ENCODE measurements around the gene ZBTB11. TPM values are rescaled to one million over a fixed set of nuclear protein-coding genes. Genes with fewer than 3 reads are reported as not detected.
"Not testable (repeated sequence)": the region's sequence is repeated elsewhere in the genome, so short reads cannot be mapped to it uniquely, and the experiment has no call there.

The ZBTB11 gene
- polyA plus RNA-seq, 4 donors, result 20.7 to 25.2 (median 23.9) TPM

DNA sequence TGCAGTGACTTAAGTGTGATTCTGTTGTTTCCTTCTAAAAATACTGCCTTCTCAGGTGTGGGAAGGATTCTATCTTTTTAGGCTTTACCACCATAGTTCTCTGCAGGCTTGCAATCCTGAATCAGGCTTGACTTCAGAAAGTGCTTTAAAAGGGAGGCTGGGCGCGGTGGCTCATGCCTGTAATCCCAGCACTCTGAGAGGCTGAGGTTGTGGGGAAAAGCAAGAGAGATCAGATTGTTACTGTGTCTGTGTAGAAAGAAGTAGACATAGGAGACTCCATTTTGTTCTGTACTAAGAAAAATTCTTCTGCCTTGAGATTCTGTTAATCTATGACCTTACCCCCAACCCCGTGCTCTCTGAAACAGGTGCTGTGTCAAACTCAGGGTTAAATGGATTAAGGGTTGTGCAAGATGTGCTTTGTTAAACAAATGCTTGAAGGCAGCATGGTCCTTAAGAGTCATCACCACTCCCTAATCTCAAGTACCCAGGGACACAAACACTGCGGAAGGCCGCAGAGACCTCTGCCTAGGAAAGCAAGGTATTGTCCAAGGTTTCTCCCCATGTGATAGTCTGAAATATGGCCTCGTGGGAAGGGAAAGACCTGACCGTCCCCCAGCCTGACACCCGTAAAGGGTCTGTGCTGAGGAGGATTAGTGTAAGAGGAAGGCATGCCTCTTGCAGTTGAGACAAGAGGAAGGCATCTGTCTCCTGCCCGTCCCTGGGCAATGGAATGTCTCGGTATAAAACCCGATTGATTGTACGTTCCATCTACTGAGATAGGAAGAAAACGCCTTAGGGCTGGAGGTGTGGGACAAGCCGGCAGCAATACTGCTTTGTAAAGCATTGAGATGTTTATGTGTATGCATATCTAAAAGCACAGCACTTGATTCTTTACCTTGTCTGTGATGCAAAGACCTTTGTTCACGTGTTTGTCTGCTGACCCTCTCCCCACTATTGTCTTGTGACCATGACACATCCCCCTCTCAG is 15.0 kb upstream of the ZBTB11 start:
- not testable (repeated sequence) for DNase-seq (ENCODE audit: low read depth in 4 of 4, low spot score in 3 of 4)

DNA sequence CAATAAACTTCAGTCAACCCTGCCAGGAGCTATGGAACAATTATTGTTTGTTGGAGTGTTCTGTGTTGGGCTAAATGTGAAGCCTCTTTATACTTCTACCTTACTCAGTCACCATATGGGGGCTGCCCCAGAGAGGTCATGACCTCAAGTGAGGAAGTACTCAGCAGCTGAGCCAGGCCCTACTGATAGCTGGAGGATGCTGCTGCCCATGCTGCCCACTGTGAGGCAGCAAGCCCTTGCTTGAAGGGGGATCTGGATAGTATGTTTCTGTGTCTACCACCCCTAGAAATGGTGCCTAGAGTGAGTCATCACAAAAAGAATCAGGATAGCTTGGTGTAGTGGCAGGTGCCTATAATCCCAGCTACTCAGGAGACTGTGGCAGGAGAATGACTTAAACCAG is 14.0 kb upstream of the ZBTB11 start:
- no peak for DNase-seq (ENCODE audit: low read depth in 4 of 4, low spot score in 3 of 4)

DNA sequence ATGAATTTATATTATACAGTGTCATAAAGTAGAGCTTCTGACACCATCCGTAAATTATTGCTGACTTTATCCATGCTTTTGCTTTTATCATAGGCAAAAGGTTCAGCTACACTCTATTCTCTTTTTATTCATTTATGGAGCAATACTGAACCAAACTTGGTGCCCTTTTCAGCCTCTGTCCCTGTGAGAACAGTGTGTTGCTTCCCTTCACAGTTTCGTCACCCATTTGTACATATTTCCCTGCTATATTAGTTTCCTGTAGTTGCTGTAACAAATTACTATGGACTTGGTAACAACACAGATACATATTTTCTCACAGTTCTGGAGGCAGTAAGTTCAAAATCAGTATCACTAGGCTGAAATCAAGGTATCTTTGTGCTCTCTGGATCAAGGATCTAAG is 12.4 kb upstream of the ZBTB11 start:
- DNase-seq (ENCODE audit: low read depth in 4 of 4, low spot score in 3 of 4), result no peak

DNA sequence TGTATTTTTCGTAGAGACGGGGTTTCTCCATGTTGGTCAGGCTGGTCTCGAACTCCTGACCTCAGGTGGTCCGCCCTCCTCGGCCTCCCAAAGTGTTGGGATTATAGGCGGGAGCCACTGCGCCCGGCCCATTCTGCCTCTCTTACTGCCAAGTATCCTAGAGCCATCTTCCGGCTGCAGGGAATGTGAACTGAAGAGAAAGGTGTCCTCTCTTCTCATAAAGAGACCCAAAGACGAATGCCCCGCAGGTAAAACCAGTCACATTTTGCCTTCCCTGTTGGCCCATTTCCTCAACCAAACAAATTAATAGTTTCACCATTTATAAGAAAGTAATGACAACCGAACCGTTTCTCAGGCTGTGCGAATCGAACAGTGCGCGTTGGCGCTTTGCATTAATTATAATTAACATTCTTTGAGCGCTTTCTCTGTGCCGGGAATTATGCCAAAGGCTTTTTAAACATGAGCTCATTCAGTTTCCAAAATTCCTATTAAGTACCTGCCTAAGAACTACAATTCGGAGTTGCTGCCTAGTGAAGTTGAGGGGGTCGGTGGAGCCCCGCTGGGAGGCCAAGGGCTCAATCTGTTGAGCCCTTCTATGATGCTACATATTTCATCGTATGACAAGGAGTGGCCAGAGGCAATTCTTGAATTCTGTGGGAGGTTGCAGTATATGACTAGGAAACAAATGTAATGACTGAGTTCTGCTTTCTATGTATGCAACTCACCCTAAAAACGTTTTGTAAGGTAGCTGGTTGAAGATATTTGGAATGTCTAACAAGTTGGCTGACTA is 10.4 kb upstream of the ZBTB11 start:
- DNase-seq (ENCODE audit: low read depth in 4 of 4, low spot score in 3 of 4), result no peak

DNA sequence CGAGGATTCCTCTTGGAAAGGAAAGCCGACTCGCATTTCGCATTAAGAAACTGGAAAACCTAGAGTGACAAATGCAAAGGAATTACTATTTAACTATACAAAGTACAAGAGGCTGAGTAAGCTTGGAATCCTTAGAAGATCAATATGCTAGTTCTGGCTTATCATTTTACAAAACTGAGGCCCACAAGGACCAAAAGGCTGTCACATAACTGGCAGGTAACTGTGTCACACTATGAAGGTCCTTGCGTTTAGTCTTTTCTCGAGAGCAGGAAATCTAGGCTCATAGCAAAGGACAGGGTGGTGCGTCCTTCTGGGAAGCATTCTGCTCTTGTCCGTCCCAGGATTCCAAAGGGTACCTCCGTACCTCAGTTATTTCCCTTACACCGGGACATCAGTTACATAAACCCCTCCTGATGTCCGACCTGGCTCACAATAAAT is 9.0 kb upstream of the ZBTB11 start:
- DNase-seq (ENCODE audit: low read depth in 4 of 4, low spot score in 3 of 4), result no peak

DNA sequence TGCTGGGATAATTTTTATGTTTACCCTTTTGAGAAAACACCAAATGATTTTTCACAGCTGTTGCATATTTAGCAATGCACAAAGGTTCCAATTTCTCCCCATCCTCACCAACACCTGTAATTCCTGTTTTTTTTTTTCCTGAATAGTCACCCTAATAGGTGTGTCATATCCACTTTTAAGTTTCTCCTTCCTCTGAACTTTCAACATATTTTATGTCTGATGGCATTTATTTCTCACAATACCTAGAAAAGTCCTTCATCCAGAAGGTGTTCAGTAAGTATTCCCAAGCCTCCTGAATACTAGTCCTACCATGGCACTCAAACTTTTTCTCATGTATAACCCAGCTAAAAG is 8.1 kb upstream of the ZBTB11 start:
- DNase-seq (ENCODE audit: low read depth in 4 of 4, low spot score in 3 of 4), result no peak

DNA sequence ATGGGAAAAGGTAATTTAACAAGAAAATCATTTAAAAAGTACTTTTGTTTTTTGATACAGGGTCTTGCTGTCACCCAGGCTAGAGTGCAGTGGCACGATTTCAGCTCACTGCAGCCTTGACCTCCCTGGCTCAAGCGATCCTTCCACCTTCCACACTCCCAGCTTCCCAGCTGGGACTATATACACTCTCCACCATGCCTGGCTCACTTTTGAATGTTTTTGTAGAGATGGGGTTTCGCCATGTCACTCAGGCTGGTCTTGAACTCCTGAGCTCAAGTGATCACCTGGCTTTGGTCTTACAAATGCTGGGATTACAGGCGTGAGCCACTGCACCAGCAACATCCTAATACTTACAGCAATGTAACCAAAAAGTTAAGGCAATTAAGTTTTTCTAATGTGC is 3.5 kb upstream of the ZBTB11 start:
- DNase-seq (ENCODE audit: low read depth in 4 of 4, low spot score in 3 of 4), result no peak

DNA sequence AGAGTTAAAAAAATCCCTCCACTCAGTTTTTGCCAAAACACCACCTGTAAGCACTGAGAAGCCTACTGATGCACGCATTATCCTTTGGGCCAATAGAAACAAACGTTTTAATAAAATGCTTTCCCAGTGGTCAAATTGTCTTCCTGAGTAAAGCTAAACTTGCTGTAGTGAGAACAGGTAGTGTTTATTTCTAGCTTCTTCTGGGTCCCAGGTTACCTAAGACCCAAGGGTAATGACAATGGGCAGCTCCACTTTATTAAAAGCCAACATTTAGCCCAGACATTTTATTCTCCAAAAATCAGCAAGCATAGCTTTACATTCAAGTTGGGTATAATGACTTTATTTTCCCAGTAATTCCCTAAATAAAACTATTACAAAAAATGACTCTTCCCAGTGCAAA is 1.9 kb upstream of the ZBTB11 start:
- DNase-seq (ENCODE audit: low read depth in 4 of 4, low spot score in 3 of 4), result not testable (repeated sequence)

DNA sequence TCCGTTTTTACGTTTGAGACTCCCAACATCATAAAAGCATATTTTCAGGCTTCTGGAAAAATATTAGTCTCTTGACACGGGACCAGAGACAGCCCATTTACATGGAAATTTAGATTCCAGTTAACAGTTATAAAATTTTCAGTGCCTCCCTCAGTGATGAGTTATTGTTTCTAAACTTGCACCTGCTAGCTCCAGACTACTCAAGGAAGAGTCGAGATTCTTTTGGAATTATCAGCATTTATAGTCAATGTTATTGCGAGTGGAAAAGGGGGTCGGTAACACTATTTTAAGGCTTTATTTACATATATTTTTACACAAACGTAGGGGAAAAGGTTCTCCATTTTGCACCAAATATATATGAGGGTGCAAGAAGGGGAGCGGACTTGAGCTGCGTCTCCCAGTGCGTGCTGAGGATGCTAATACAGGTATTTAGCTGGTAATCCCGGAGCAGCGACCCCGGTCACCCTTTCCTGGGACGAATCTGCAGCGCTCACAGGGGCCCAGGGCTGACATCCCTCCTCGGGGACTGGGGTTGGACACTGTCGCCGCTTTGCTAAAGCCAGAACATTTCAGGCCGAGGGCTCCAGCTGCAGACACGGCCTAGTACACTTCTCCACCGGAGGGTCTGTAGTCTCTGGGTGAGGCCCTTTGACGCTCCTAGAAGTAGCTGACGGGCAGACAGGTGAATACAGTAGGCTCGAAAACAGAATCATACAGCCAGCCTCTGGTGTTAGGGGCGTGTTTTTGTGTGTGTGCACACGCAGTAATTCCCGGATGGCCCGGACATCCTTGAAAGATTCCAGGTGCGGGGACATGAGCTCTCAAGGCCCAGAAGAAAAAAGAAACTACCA is 729 bp upstream of the ZBTB11 start:
- DNase-seq (ENCODE audit: low read depth in 4 of 4, low spot score in 3 of 4), result no peak

DNA sequence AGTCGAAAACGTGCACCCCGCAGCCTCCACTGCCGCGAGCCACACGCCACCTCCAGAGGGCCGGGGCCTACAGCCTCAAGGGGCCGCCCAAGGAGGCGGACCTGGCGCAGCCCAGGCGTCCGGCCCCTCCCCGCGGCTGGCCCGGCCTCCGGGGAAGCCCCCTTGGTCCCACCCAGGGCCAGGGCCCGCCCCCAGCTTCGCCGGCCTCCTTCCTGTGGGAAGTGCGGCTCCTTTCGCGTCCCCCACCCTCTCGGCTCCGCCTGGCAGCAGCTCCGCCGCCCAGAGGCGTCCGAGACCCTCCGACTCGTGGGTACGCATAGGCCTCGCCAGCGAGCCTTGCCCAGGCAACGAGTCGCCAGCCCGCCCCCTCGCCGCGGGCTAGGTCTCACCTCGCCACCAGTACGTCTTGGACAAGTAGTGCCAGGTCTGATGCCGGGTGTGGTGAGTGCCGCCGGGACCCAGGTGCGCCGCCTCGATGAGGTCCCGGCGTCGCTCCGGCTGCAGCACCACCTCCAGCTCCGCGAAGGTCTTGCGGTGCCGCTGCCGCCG is 642 bp downstream of the ZBTB11 start:
- peak; percentile 88 to 92 (median 91) for DNase-seq (ENCODE audit: low read depth in 4 of 4, low spot score in 3 of 4)

DNA sequence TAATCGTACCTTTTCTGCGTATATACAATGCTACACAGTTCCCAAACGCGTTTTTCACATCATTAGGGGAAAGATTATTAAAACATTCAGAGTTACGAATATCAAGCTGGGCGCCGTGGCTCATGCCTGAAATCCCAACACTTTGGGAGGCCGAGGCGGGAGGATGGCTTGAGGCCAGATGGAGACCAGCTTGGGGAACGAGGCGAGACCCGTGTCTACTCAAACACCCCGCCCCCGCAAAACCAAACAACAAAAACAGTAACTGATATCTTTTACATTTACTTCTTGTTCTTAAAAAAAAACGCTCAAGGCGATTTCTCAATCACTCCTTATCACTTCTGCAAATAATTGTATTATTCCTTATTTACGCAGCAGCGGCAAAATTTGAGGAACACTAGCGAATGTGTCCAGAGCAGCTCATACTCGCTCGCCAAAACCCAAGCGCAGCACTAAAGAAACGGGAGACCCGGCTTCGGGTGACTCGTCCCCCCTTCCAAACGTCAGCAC is 1.2 kb downstream of the ZBTB11 start:
- DNase-seq (ENCODE audit: low read depth in 4 of 4, low spot score in 3 of 4), result no peak

DNA sequence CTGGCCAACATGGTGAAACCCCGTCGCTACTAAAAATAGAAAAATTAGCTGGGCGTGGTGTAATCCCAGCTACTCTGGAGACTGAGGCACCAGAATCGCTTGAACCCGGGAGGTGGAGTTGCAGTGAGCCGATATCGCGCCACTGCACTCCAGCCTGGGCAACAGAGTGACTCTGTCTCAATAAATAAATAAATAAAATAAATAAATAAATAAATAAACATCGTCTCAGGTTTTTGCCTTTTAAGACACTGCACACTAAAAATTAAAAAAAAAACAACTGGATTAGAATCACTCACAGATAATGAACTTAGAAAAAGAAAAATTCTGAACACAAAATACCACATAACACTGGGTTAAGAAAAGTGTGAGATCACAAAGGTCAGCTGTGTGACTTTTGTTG is 2.4 kb downstream of the ZBTB11 start:
- DNase-seq (ENCODE audit: low read depth in 4 of 4, low spot score in 3 of 4), result no peak

DNA sequence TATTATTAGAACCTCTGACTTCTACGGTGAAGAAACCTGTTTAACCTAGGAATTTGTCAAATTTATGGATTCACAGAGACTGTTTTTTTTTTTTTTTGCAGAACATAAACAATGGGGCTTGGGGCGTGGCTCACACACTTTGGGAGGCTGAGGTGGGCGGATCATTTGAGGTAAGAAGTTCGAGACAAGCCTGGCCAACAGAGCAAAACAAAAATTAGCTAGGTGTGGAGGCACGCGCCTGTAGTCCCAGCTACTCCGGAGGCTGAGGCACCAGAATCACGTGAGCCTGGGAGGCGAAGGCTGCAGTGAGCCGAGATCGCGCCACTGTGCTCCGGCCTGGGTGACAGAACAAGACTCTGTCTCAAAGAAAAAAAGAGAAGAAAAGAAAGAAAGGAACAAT is 3.0 kb downstream of the ZBTB11 start:
- no peak for DNase-seq (ENCODE audit: low read depth in 4 of 4, low spot score in 3 of 4)

DNA sequence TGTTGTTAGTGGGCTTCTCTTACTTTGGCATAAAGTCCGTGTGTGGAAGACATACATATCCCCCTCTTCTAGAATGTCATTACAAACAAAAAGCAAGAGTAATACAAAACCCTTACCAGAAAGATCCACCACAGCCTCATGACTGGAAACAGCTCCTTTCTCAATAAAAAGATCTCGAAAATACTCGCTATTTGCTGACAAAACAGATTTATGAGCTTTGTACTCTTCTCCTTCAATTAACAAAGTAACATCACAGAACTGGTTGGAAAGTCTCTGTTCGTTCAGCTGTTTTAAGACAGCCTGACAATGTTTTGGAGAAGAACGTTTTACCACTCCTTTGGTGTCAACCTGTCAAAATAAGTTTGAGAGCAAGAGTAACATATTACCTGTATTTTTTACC is 5.9 kb downstream of the ZBTB11 start:
- DNase-seq (ENCODE audit: low read depth in 4 of 4, low spot score in 3 of 4), result no peak

DNA sequence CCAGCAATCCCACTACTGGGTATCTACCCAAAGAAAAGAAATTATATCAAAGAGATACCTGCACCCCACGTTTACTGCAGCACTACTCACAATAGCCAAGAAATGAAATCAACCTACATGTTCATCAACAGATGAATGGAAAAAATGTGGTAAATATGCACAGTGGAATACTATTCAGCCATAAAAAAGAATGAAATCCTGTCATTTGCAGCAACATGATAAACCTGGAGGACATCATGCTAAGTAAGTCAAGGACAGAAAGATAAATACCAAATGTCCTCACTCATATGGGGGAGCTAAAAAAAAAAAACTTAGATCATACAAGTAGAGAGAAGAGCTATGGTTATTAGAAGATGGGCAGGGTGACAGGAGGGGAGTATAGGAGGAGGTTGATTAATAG is 9.1 kb downstream of the ZBTB11 start:
- DNase-seq (ENCODE audit: low read depth in 4 of 4, low spot score in 3 of 4), result no peak

DNA sequence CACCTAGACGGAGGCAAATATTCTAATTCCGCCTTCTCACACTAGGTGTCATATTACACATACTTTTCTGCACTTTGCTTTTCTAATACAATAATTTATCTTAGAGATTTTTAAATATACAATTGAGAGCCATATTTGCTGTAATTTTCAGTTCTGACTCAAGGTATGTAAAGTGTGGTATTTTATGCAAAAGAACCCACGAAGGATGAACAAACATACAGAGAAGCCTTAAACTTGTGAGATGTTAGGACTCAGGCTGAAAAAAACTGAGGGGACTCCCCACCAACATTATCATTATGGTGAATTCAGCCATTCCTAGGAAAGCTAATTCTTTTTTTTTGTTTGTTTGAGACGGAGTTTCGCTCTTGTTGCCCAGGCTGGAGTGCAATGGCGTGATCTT is 9.6 kb downstream of the ZBTB11 start:
- DNase-seq (ENCODE audit: low read depth in 4 of 4, low spot score in 3 of 4), result no peak

DNA sequence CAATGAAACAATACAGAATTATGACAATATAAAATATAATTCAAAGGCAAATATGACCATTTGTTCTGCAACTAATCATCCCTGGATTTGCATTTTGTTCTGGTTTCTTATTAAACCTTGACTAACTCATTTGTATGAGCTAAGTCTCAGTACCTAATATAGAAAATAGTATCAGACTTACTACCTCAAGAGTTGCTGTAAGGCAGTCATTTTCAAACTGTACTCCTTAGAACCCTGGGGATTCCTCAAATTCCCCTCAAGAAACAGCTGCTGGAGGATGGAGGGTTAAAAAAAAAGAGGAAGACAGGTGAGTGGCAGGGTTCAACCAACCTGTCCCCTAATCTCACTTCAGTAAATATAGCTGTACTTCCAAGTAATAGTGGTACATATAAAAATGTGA is 11.1 kb downstream of the ZBTB11 start:
- DNase-seq (ENCODE audit: low read depth in 4 of 4, low spot score in 3 of 4), result no peak

DNA sequence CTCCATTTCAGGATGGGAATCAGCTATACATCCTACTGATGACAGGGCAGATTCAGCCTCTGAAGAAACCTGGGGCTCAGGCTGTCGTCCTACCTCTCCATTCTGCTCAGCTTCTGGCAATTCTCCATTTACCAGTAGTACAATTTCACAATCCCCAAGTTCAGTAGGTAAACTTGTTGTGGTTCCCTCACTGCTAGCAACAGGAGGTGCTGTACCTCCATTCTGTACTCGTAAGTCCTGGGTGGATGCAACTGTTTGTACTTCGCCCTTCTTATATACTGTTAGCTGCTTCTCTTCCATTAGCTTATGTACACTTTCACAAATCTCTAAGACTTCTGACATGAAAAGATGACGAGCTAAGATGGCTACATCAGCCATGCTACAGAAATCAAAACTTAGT is 11.6 kb downstream of the ZBTB11 start:
- no peak for DNase-seq (ENCODE audit: low read depth in 4 of 4, low spot score in 3 of 4)

DNA sequence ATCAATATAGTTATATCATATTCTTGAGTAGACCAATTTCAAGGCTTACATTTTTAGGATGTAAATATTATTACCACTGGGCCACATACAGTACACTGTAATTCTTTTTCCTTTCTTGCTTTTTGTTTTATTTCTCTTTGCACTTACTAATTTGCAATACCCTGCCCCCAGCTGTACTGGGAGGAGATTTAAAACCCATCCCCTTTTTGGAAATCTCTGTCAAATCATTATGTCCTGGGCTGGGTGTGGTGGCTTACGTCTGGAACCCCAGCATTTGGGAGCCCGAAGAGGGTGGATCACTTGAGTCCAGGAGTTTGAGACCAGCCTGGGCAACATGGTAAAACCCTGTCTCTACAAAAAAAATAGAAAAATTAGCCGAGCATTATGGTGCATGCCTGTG is 16.2 kb downstream of the ZBTB11 start:
- DNase-seq (ENCODE audit: low read depth in 4 of 4, low spot score in 3 of 4), result no peak

DNA sequence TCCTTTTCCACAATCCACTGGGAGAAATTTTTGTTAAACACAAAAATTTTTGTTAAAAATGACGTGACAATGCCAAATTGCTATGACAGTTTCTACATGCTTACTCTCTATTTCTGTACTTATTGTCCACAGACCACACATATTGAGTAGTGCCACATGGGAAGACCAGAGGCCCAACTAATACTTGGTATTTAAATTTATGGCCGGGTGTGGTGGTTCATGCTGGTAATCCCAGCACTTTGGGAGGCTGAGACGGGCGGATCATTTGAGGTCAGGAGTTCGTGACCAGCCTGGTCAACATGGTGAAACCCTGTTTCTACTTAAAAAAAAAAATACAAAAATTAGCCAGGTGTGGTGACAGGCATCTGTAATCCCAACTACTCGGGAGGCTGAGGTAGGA is 20.3 kb downstream of the ZBTB11 start:
- no peak for DNase-seq (ENCODE audit: low read depth in 4 of 4, low spot score in 3 of 4)
